GM21723 (cell line): ENCODE data around the gene KIF6.

Experiments used
- ATAC-seq: cut with Tn5 transposase; IDR thresholded peaks from one replicate; pipeline ENCODE4 v1.9.1; 2021; ENCODE audit warnings: mild to moderate bottlenecking, moderate library complexity; ENCODE audit not compliant: unreplicated experiment

The KIF6 gene

DNA sequence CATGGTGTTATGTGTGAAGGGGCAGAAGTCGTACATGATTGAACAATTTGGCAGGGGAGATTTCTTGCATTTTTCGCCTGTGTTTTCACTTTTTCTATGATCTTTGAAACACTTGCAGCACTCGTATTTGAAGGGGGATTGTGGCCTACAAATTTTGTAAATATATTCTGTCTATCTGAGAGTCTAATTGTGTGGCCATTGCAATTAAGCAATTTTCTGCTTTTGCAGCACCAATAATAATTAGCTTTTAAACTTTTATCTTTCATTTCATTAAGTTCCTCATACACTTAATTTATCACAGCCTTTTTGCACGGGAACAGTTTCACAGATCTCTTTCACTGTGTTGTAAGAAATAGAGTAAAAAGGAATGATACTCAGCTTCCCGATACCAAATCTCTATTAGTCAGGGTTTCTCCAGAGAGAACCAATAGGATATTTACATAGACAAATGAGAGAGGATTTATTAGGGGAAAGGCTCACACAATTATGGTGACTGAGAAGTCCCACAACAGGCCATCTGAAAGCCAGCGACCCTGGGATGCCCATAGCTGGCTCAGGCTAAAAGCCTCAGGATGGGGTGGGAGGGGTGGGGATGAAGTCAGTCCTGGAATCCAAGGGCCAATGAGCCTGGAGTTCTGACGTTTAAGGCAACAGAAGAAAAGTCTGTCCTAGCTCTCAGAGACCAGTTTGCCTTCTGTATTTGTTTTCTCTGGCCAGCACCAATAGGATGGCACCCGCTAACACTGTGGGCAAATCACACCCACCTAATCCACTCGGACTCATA is 58.3 kb downstream of the KIF6 start:
- no peak for ATAC-seq

DNA sequence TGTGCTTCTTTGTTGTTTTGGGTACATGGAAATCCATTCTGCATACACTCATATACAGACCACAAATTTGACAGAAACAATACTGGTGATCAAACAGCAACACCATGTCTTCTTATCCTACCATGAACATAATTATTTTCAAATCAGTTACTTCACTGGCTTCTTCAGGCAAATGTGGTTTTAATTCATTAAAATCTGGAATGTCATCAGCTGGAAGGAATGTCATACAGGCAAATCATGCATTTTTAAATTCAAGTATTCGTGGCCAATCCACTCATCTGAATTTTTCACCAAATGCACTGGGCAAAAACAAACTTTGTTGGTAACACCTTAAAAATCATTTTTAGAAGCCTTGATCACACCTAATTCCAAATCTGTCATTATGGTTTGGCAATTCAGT is 59.3 kb downstream of the KIF6 start:
- no peak for ATAC-seq

DNA sequence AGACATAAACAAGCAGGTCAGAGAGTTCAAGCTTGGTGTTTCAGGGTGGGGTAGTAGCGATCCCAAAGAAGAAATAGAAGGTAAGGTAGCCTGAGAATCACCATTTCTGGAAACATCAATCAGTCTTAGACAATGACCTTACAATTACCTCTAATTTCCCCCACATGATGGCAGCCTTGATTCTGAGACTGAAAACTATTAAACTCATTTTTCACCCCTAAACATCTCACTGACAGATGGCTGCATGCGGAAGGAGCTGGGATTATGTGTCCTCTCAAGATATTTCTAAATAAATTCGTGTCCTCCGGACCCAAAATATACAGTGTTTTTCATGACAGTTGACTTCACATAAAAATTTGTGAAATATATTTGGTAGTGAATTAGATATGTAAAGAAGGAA is 61.0 kb downstream of the KIF6 start:
- ATAC-seq: no peak

DNA sequence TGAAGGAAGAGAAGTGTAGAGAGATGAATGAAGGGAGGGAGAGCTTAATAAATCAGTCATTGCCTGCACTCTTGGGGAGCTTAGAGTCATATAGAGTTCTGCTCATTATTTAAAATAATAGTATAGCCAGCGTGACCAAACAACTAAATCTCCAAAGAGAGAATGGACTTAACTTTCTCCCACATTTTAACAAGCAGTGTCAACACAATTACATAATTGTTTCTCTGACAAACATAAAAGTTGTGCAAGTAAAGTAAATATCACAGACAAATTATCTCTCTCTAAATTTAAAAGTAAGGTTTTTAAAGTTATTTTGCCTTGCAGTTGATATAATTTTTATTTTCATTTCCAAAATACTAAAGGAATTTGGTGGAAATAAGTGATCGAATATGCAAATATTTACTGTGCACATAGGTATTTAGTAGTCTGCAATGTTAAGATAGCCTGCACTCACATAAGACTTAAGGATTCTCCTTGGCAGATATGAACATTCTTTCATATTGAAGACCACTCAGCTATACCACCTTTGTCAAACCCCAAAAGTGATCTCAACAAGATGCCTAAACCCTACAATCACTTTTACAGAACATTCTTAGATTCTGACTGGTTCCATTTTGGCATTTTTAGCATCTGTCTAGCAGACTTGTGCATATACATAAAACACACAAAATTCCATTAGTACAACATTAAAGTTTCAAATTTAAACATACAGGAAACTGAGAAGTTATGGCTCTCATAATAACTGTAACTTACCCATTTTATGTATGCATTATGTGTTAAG is 67.7 kb downstream of the KIF6 start:
- no peak for ATAC-seq

DNA sequence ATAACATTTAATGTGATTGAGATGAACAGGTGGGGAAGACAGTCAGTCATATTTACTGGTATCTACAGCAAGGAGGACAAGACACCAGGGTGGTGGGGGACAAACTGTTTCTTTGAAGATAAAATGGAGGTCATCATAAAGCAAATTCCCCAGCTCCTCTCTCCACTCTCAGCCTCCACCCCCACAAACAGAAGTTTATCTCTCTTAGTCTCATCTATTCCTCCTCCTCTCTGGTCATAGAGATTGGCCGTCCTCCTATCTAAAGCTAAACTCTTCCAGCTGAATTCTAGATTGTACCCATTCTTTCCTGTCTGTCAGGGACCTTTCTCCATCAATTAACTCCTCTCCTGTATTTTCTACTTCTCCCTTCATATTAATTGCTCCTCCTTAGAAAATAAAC is 71.1 kb downstream of the KIF6 start:
- ATAC-seq: no peak

DNA sequence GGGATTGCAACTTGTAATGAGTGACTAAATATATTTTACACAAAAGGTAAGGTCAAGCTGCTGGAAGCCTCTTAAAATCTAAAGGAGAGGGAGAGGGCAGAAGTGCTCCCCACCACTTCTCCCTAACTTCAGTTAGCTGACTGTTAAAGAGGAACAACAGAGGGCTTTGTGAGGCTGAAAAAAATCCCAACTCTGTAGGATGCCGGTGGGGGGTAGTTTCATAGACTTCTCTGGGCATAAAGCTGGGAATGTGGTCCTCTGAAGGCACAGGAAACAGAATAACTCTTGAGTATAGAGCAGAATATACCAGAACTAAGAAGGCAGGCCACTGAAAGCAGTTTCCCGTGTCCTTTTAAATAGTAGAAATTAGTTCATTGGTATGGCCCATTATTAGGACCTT is 71.6 kb downstream of the KIF6 start:
- no peak for ATAC-seq

DNA sequence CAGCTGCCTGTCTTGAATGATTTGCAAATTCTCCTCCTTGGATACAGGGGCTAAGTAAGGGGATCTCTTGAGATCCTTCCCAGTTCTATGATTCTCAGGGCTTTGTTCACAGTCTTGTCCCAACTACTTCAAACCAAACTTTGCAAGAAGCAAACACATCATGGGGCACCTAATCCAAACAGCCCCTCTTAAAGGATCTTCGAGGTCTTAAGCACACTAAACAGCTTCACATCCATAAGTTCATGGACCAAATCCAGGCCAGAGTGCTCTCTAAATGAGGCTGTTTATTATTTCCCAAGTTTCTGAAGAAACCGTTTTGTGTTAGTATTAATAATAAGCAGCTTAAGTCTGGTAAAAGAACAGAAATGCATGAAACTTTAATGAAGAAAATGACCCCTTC is 75.2 kb downstream of the KIF6 start:
- no peak for ATAC-seq

DNA sequence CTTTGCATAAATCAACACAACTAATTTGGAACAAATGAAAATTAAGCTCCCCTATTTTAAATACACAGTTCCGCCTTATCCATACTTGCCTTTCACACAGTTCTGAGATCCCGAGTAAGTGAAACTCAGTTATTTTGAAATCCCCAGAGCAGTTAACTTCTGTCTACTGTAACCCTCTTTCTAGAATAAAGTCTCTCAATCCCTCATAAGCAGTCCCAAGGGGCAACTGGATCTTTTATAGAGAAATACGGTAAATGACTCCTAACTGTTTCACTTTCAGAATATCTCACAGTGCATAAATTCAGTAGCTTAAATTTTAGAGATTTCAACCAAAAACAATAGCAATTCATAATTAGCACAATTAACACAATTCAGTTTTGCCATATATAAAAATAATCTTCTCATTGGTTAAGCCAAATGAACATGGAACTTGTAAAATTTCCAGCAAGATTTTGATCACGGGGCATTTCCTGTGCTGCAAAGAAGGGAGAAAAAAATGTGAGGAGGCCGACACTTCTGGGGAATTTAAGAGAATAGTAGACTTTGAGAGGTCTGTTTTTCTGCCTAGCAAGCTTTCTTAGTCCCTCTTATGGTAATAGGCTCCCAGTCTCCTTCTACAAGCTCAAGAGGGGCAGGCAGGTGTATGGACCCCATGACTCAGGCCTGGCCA is 78.3 kb downstream of the KIF6 start:
- no peak for ATAC-seq

DNA sequence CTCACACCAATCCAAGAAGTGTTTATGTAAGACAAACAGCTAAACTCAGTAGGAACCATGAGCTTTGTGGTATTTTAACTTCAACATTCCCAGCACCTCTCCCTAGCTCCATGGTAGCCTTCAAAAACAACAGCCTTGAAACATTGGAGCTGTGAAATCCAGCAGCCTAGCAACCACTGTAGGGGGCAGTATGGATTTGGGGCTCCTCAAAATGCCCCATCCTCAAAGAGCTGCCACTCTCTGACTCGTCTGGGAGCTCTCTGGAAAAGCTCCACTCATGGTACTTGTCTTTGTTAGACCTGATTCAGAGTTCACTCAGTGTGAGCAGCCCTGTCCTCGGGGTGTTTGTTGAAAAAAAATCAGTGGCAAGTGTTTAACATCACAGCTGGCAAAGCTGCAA is 82.9 kb downstream of the KIF6 start:
- no peak for ATAC-seq

DNA sequence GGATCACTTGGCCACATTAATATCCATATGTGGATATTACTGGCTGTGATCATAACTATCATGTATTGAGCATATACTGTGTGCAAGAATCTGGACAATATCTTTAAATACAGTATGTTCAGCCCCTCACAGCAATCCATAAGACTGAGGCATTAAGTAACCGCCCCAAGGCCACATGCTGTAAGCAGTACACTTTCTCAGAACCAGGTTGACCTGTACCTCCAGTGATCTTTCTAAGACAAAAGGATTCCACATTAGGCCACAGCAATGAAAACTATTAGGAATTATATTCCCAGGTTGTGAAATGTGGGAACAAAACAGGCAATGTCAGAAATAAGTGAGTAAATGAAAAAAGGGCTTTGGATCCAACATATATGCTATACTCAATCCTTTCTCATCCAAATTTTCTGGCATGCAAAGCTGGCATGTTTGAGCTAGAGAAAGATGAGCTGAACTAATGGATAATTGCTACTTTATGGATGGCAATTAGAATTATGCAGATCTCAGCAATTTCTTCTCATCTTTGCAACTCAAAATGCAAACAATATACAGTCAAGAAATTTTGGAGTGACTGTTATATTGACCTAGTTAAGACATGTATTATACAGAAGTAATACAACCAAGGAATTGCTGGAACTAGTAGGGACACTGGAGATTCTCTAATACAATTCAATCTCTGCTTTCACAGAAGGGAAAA is 86.9 kb downstream of the KIF6 start:
- ATAC-seq: no peak

DNA sequence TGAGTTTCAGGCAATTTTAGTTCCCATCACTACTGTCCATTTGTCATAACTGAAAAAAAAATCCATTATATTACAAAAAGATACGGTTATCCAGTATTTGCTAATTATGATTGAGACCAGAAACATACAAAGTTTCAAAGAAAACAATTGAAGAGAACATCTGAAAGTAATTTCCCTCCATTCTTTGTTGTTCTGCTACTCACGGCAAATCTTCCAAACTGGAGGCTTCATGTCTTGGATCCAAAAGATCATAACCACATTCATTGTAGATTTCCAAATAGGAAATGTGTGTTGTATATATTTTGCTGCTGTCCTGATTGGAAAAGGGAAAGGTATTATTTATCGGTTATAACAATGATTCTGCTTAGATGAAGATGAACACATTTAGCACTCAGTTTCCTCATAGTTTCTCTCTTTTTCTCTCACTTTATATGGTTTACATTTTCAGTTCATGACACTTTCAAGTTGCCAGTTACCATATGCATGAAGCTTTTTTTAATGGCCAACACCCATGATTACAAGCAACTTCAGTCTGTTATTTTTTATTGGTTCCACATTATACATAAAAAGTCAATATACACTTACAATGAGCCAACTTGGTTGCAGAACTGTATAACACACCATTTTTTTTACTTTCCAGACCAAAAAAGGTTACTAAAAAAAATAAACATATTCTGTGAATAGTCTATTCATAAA is 90.4 kb downstream of the KIF6 start:
- ATAC-seq: no peak

DNA sequence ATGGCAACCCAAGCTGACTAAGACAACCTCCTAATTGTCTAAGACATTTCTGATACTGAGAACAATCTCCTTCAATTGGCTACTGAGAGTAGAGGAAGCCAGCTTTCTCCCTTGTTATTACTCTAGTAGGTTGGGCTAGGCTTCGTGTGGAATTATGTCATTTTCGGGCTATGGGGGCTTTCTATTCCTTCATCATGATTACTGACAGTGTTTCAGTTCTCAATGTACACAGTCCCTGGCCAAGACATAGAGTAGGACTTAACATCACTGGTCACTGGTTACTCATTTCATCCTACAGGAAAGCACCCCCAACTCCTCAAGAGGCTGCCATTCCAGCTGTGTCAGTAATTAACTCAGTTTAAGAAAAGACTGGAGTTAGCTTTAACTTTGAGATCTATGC is 100.0 kb downstream of the KIF6 start:
- no peak for ATAC-seq

DNA sequence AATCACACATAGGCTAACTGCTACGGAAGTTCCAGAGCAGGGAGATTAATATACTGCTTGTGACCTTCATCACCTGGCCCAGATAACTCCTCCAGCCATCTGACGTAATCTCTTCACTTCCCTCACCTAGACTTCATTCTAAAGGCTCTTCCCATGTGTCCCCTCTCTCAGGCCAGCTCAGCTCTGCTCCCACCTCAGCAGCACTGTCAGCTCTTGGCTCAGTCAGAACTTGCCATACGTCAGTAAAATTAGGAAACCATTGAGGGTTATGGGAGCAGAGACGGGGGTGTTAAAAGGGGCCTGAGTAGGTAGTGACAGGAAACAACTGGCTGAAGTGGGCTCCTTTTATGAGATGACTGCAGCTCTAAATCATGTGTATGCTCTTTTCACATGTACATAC is 101.5 kb downstream of the KIF6 start:
- no peak for ATAC-seq

DNA sequence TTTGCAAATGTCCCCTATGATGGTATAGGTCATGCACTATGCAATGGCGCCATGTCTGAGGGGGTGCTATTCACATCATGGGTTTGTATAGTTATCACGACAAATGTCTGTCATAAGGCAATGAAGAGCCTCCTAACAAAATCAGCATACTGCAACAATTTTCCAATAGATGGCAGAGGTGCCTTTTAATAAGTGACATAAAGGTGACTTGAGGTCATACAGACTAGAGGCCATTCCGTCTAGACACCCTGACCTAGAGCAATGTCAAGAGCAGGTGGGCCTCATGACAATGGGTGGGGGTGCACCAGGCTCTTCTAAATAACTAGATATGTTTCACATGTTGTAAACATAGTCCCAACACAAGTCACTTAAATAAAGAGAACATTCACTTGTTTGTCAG is 107.7 kb downstream of the KIF6 start:
- no peak for ATAC-seq

DNA sequence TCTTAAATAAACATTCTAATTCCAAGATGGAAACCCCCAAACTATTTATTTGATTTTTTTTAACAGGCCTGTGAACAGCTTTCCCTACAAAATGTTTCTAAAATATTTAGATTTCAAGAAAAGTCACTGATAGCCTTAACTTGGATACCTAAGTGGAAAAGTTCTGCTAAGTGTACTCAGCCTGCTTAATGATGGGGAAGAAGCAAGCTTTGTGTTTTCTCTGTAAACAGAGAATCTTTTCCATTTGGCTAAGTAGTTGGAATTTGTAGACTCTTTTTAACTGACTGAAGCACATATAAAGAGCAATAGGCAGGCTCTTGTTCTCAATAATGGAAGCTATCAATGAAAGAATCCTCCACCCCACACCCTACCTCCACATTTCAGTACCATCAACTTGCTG is 108.2 kb downstream of the KIF6 start:
- ATAC-seq: no peak

DNA sequence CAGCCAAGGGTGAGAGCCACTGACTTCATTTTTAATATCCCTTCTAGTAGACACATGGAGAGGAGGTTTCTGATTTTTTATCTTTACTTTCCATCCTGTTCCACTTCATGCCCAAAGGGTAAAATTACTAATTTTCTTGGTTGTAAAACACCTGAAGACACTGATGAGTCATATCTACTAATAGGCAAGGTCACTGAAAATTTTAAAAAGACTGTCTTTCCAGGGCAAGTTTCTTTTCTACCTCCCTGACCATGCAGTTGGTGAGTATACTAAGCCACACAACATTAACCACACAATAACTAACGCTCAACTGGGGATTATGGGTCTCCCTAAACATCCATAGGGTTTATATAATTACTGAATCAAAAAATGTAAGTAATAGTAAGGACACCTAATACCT is 109.6 kb downstream of the KIF6 start:
- no peak for ATAC-seq

DNA sequence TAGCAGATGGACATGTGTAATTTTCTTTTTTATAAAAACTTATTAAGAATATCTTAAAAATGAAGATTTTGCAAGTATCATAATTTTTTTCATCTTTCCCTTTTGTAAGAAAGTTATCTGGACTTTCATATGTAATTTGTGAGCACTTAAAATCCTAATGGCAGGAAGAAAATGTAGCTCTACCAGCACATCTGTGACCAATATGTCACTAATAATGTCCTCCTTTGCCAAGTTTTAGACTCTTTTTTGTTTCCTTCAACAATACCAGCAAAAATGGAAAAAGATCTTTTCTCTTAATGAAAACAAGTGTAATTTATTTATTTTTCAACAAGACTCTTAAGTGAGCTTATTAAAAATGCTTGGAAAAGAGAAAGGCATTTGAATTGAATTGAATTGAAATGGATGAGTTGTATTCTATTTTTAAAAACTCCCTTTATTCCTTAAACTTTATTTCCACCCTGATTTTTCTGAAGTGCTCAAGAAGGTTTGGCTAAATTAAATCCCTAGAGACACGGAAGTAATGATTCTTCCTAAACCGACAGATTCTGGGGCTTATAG is 110.7 kb downstream of the KIF6 start:
- ATAC-seq: no peak

DNA sequence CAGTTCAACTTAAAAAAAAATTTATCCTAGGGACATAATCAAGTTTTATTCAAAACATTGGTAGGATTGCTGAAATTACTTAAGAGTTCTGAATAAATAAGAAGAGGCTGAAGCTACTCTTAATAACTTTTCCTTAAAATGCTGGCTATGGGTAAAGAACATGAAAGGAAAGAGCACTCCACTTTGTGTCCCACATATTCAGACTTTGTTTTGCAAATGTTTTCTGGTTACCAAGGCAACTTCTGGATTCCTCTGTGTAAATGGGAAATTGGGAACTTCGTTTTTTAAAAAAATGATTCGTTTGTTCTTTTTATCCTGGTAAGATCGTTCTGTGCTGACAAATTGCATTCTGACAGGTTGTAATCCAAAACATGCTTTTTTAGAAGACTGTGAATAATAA is 115.0 kb downstream of the KIF6 start:
- ATAC-seq: no peak

DNA sequence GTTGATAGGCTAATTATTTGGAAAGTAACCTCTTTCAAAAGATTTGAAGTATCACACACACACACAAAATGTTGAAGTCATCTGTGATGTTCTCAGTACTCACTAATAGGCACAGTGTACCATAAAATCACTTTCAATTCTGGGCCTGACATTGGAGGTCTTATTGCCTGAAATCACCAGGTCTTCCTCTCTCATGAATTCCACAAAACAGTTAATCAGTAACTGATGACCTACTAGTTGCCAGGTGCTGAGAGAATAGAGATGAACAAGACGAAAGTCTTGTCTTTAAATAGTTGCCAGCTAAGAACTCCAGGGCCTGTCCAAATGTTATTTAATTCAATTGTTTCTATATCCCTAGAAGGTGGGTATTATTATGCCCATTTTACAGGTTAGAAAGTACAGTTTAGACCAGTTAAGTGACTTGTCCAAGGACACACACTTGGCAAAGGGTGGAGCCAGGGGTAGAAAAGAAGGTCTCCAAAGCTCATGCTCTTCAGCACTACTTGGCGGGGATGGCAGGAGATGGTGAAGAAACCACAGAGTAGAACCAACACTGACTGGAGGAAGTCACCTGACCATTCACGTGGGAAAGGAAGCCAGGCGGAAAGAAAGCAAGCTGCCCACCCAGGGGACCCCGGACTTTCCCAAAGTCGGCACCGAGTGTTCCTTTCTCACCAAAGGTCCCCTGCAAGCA is 116.4 kb downstream of the KIF6 start:
- ATAC-seq: no peak
